Activated CD8-positive, alpha-beta memory T cell treated with anti-CD3 and anti-CD28 coated beads for 48 hours (primary cell): ENCODE data around the gene FAM167B.
"Not testable (repeated sequence)": the region's sequence is repeated elsewhere in the genome, so short reads cannot be mapped to it uniquely, and the experiment has no call there.

Experiments
- DNase-seq, 3 experiments: peaks; one replicate each; pipeline ENCODE4 v3.0.0-alpha.2; 2020; ENCODE audit warnings: low read depth in 2 of 3, low spot score in 2 of 3

The FAM167B gene

DNA sequence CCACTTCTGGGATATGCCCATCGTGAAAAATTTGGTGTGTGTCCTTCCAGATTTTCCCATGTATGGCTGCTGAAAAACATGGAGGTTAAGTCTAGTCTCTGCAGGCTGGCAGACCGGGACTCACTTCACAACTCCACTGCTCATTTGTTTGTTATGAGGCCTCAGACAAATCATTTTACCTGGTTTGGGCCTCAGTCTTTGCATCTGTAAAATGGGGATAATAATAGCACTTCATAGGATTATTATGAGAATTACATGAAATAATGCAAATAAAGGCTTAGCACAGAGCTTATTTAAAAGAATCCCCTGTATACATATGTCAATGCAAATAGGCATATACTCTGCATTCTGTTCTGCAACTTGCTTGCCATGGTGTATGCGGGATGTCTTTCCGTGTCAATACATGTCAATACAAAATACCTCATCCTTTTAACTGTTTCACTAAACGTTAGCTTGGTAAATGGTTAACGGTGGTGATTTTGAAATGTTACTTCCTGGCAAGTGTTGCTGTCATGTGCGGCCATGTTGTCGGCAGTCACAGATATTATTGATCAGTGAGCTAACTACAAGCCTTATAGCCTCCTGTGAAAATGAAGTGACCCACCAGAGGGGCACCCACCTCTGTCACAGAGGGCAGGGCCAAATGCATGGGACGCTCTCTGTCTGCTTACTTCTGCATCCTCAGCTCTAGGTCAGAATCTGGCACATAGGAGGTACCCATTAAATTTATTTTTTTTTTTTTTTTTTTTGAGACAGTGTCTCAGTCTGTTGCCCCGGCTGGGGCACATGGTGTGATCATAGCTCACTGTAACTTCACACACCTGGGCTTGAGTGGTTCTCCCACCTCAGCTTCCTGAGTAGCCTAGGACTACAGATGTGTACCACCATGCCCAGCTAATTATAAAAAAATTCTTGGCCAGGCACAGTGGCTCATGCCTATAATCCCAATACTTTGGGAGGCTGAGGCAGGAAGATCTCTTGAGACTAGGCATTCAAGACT lies 8.3 kb downstream of the FAM167B start:
- no peak for DNase-seq

DNA sequence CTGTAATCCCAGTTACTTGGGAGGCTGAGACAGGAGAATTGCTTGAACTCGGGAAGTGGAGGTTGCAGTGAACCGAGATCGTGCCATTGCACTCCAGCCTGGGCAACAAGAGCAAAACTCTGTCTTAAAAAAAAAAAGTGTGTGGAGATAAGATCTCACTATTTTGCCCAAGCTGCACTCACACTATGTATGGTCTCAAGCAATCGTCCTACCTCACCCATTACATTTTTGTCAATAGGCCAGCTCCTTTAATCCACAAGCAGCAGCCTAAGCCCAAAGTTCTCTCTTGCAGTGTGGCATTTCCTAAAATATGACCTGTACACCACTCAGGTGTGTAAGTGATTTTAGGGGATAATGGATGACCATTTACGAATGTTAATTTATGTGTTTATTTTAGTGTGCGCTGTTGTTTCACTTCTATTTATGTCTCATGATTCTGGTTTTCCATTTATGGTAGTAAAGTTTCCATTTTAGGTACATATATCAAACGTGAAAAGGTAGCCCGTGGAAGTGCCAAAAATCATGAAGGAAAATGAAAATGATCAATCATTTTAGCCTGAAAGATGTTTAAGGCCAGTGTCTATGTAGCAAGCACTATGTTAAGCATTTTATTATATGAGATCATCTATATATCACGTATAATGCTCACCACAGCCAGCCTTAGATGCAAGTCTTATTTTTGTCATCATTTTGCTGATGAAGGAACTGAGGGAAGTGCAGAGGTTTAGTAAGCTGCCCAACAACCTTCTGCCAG lies 9.6 kb downstream of the FAM167B start:
- no peak for DNase-seq

DNA sequence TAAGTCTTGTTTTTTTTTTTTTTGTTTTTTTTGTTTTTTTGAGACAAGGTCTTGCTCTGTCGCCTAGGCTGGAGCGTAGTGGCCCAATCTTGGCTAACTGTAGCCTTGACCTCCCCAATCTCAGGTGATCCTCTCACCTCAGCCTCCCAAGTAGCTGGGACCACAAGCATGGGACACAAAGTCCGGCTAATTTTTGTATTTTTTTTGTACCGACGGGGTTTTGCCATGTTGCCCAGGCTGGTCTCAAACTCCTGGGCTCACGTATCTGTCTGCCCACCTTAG lies 10.1 kb downstream of the FAM167B start:
- no peak for DNase-seq

DNA sequence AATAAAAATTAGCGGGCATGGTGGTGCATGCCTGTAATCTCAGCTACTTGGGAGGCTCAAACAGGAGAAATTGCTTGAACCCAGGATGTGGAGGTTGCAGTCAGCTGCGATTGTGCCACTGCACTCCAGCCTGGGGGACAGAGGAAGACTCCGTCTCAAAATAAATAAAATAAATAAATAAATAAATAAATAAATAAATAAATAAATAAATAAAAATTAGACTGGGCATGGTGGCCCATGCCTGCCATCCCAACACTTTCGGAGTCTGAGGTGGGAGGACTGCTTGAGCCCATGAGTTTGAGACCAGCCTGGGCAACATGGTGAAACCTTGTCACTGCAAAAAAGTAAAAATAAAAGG lies 16.2 kb downstream of the FAM167B start:
- DNase-seq = not testable (repeated sequence)

DNA sequence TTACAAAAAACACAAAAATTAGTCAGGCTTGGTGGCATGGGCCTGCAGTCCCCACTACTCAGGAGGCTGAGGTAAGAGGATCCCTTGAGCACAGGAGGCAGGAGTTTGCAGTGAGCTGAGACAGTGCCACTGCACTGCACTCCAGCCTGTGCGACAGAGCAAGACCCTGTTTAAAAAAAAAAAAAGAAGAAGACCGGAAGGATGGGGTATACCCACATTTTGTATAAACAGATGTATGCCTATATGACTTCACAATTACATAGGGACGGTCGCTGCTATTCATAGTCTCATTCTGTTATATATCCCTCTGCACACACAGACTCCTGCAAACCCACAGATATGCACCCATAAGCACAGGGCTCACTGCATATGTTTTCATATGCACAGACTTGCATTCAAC lies 16.7 kb downstream of the FAM167B start:
- no peak for DNase-seq

DNA sequence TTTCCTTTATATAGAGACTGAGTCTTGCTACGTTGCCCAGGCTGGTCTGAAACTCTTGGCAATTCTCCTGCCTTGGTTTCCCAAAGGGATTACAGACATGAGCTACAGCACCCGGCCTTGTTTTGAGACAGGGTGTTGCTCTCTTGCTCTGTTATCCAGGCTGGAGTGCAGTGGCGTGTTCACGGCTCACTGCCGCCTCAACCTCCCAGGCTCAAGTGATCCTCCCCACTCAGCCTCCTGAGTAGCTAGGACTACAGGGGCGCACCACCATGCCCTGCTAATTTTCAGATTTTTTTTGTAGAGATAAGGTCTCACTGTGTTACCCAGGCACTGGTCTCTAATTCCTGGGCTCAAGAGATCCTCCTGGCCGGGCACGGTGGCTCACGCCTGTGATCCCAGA lies 18.8 kb downstream of the FAM167B start:
- no peak for DNase-seq

DNA sequence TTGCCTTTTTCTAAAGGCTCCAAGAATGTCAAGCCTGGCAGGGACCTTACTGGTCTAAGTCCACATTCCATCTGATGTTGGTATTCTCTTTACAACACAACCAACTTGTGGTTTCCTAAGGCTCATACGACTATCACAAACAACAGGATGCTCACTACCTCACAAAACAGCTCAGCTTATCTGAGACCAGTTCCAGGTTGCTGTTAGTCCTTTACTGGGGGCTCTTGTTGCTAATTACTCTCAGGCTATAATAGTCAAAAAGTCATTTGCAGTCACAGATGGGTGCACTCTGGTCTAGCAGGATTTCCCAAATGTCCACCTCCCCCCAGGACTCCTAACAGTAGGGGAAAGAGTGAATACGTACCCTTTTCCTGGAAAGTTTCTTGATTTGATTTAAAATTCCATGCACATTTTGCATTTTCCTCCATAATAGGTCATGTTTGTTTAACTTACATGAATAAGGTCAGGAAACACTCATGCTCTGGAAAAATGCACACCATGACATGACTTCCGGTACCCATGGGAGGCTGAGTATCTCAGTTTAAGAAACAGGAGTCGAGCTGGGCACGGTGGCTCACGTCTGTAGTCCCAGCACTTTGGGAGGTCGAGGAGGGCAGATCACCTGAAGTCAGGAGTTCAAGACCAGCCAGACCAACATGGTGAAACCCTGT lies 20.0 kb downstream of the FAM167B start:
- DNase-seq = no peak

DNA sequence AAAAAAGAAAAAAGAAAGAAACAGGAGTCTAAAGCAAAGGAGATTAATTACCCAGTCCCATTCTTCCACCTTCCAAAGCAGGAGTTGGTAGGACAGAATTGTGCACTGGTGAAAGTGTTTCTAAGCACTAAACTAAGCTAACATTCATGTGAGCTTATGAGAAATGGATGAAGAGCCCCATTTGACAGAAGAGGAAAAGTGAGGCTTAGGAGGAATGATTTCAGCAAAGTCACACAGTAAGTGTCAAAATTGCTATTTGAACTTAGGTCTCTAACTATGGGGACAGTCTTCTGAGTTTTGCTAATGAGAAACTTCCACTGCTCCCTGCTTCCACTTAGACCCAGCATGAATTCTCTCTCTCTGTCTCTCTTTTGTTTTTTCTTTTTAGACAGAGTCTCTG lies 22.7 kb downstream of the FAM167B start:
- DNase-seq = no peak

DNA sequence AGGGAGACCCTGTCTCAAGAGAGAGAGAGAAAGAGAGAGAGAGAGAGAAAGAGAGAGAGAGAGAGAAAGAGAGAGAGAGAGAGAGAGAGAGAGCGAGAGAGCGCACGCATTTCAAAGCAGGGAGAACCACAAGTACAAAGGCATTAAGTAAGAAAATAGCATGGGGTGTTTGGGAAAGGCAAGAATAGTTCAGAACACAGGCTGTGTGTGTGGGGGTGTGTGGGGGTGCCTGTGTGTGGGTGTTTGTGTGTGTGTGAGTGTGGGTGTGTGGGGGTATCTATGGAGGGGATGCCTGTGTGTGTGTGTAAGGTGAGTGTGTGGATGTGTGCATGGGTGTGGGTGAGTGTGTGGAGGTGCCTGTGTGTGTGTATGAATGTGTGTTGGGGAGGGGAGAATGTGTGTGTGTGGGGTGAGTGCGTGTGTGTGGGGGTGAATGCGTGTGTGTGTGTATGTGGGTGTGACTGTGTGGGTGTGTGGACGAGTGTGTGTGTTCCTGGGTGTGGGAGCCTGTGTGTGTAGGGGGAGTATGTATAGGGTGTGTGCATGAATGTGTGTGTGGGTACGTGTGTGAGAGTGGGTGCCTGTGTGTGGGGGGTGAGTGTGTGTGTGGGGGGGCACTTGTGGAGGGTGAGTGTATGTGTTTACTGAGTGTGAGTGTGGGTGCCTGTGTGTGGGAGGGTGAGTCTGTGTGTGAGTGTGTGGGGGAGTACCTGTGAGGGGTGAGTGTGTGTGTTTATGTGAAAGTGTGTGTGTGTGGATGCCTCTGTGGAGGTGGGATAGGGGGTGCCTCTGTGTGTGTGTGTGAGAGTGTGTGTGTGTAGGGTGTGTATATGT lies 25.8 kb downstream of the FAM167B start:
- DNase-seq = no peak

DNA sequence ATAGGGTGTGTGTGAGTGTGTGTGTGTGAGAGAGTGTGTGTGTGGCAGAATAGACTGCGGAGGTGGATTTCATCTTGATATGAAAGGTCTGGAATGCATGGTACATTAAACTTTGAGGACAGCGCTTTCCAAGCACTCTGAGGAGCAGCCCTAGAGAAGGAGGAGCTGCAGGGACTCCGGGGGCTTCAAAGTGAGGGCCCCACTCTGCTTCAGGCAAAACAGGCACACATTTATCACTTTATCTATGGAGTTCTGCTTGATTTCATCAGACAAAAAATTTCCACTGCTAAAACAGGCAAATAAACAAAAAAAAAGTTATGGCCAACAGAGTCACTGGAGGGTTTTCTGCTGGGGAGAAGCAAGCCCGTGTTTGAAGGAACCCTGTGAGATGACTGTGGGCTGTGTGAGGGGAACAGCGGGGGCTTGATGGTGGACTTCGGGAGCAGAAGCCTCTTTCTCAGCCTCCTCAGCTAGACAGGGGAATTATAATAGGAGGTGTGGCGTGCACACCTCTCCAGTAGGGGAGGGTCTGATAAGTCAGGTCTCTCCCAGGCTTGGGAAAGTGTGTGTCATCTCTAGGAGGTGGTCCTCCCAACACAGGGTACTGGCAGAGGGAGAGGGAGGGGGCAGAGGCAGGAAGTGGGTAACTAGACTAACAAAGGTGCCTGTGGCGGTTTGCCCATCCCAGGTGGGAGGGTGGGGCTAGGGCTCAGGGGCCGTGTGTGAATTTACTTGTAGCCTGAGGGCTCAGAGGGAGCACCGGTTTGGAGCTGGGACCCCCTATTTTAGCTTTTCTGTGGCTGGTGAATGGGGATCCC lies 26.6 kb downstream of the FAM167B start:
- DNase-seq = peak; percentile 48 to 63 (median 58)

DNA sequence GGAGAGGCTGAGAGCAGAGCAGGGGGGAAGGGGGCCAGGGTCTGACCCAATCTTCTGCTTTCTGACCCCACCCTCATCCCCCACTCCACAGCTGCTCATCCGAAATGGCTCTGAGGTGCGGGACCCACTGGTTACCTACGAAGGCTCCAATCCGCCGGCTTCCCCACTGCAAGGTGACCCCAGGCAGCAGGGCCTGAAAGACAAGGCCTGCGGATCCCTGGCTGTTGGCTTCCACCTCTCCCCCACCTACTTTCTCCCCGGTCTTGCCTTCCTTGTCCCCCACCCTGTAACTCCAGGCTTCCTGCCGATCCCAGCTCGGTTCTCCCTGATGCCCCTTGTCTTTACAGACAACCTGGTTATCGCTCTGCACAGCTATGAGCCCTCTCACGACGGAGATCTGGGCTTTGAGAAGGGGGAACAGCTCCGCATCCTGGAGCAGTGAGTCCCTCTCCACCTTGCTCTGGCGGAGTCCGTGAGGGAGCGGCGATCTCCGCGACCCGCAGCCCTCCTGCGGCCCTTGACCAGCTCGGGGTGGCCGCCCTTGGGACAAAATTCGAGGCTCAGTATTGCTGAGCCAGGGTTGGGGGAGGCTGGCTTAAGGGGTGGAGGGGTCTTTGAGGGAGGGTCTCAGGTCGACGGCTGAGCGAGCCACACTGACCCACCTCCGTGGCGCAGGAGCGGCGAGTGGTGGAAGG lies 27.8 kb downstream of the FAM167B start:
- DNase-seq = no peak

DNA sequence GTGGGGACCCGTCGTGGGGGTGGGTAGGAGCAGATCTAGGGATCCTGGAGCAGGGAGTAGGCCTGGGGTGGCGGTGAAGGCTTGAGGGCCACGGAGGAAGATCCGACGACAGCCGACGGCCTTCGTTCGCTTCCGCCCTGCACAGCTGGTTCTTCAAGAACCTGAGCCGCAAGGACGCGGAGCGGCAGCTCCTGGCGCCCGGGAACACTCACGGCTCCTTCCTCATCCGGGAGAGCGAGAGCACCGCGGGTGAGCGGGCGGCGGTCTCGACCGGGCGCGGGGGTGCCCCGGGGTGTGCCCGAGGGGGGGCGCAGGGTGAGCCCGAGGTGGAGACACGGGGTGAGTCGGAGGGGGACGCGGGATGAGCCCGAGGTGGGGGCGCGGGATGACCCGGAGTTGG lies 28.4 kb downstream of the FAM167B start:
- DNase-seq = no peak

DNA sequence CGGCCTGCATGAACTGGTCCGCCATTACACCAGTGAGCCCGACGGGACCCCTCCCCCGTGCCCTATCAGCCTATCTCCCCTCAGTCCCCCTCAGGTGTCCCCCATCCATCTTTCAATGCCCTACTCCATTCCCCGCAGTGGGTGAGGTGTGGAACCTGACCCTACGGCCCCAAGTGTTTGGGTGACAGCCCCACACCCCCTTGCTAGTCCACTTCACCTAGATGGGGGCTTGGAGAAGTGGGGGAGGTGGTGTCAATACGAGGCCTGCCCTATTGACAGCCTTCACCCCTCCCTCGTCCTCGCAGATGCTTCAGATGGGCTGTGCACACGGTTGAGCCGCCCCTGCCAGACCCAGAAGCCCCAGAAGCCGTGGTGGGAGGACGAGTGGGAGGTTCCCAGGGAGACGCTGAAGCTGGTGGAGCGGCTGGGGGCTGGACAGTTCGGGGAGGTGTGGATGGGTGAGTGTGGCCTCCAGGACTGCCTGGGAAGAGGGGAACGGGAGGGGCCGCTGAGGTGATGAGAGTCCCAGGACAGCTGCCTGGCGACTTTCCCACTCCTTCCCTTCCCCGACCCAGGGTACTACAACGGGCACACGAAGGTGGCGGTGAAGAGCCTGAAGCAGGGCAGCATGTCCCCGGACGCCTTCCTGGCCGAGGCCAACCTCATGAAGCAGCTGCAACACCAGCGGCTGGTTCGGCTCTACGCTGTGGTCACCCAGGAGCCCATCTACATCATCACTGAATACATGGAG lies 29.2 kb downstream of the FAM167B start:
- DNase-seq = no peak

DNA sequence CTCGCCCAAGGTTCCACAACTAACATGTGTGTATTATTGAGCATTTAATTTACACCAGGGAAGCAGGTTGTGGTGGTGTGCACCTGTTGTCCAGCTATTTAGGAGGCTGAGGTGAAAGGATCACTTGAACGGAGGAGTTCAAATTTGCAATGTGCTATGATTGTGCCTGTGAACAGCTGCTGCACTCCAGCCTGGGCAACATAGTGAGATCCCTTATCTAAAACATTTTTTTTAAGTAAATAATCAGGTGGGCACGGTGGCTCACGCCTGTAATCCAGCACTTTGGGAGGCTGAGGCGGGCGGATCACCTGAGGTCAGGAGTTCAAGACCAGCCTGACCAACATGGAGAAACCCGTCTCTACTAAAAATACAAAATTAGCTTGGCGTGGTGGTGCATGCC lies 37.8 kb downstream of the FAM167B start:
- DNase-seq = not testable (repeated sequence)

DNA sequence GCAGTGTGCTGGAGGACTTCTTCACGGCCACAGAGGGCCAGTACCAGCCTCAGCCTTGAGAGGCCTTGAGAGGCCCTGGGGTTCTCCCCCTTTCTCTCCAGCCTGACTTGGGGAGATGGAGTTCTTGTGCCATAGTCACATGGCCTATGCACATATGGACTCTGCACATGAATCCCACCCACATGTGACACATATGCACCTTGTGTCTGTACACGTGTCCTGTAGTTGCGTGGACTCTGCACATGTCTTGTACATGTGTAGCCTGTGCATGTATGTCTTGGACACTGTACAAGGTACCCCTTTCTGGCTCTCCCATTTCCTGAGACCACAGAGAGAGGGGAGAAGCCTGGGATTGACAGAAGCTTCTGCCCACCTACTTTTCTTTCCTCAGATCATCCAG lies 38.6 kb downstream of the FAM167B start:
- no peak for DNase-seq

DNA sequence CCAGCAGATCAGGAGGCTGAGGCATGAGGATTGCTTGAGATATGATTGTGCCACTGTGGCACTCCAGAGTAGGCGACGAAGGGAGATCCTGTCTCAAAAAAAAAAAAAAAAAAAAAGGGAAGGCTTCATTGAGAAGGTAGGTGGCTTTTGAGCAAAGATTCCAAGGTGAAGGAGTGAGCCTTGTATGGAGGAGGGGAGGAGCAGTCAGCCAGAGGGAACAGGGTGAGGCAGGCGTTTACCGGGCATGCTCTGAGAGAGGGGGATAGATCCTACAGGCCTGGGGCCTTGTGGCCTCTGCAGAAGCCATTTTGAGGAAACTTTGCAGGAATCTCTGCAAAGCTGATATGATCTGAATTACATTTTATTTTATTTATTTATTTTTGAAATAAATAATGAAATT lies 39.7 kb downstream of the FAM167B start:
- DNase-seq = no peak

DNA sequence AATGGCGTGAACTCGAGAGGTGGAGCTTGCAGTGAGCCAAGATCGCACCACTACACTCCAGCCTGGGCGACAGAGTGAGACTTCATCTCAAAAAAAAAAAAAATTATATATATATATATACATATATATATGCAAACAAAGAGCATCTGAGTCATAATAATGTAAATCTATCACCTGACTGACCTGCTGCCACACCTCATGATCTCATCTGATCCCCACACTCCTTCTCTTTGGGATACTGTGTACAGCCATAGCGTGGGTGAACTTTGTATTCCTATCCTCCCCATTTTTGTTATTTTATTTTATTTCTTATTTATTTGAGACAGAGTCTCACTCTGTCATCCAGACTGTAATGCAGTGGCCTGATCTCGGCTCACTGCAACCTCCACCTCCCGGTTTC lies 42.2 kb downstream of the FAM167B start:
- DNase-seq = no peak

DNA sequence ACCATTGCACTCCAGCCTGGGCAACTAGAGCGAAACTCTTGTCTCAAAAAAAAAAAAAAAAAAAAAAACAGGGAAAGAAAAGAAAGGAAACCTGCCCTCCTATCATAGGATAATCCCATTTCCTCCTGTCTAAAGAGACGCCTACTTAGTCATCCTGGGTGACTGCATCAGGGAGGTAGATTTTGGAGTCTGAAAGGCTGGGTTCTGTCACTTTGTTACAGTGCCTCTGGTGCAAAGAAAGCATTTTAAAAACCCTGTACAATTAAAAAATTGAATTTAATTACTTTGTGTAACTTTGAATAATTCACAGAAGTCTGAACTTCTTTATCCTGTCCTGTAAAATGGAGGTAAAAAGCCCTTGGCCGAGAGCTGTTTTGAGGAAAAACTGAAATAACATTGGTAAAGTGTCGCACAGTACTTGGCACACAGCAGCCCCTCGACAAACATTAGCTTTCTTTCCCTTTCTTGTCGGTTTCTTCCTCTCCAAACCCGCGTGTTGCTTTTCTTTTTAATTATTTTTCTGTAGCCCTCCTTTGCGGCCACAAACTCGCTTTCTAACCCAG lies 44.2 kb downstream of the FAM167B start:
- DNase-seq = no peak
